Fibroblast of peridontal ligament (primary cell): Measurements from ENCODE around the gene COL23A1.

Experiments used
- DNase-seq: peaks from one replicate; pipeline ENCODE4 v3.0.0-alpha.2; 2010; ENCODE audit errors: extremely low read depth

COL23A1 gene

DNA sequence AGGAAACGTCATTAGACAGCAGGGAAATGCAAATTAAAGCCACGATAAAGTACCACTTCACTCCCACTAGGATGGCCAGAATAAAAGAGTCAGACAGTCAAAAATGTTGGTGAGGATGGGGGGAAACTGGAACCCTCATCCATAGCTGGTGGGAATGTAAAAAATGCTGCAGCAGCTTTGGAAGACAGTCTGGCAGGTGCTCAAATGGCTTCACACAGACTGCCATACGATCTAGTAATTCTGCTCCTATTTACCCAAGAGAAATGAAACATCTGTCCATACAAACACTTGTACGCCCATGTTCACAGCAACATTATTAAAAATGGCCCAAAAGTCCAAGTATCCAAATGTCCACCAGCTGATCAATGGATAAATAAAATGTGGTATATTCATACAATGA lies 198.7 kb downstream of the COL23A1 start:
- DNase-seq, result no peak

DNA sequence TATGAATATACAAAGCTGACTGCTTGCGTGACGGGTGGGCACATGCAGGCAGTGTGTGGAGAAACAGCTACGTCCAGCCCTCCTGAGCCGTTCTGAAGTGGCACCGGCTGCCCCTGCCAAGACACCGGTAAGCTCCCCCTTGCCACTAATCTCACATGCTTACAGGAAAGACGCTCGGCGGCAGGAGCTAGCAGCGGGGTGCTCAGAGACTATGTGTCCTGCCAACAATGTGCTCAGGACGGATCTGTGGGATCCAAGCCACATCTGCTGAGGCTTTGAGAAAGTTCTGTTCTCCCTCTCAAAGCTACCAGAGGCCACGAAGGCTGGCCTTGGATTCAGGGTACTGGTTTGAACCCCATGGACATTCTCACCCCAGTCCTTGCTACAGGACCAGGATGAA lies 200.4 kb downstream of the COL23A1 start:
- DNase-seq, result no peak

DNA sequence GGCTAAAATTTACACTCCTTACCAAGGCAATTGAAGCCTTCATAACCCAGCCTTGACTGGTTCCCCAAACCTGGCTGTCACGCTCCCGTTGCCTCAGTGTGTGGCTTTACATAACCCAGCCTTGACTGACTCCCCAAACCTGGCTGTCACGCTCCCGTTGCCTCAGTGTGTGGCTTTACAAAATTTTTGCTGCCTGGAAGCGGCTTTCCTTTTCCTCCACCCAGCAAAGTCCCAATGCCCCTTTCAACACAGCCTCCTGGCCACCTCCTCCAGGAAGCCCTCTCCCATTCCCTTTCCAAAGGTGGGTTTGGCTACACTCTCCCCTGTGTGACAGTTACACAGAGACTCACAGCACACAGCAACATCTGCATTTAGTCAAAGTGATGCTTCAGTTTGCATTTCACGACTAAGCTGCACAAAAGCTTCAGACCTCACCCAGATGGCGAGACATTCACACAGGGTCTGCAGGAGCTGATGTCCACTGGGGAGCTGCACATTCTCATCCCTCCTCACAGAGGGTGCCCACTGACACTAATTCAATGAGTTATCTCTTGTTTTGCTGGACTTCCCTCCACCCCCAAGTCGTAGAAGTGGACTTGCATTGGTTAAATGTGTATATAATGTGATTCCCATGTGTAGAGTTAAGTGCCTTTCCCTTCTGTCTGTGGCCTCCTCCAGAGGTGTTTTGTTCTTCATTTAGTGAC lies 201.0 kb downstream of the COL23A1 start:
- no peak for DNase-seq

DNA sequence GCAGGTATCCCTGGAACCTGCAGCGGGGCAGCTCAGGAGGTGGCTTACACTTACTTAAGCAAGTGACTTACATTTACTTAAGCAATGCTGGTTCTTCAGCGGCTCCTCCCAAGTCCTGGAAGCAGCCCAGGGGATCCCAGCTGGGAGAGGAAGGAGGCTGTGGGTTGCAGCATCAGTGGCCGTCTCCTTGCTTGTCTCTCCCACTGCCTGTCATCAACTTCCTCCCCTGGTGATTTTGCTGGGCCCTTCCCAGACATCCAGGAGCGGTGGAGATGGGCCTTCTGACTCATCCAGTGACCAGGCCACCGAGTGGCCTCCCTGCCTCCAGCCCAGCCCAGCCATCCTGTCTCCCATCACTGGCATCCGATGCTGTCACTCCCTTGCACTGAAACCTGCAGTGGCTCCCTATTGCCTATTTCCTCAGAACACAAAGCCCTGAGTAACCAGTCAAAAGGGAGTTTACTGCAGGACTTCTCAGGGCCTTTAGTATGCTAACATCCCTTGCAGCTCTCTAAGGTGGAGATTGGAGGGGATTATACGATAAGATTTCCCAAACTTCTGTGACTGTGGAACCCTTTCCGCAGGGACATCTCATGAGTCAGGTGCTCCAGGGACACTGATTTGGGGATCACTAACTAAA lies 201.7 kb downstream of the COL23A1 start:
- no peak for DNase-seq

DNA sequence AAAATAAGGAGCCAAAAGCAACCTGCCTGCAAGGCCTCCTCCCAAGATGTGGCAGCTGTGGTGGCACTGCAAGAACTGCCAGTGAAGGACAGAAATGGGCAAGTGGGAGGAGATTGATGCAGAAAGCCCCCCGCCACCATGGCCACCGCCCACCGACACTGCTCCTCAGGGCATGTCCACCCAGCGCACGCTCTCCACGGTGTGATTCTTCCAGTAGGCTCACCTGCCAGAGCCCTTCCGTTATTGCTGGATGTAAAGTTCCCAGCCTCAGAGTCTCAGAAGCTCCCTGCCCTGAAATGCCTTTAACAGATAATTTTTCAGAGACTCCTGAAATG lies 202.4 kb downstream of the COL23A1 start:
- no peak for DNase-seq

DNA sequence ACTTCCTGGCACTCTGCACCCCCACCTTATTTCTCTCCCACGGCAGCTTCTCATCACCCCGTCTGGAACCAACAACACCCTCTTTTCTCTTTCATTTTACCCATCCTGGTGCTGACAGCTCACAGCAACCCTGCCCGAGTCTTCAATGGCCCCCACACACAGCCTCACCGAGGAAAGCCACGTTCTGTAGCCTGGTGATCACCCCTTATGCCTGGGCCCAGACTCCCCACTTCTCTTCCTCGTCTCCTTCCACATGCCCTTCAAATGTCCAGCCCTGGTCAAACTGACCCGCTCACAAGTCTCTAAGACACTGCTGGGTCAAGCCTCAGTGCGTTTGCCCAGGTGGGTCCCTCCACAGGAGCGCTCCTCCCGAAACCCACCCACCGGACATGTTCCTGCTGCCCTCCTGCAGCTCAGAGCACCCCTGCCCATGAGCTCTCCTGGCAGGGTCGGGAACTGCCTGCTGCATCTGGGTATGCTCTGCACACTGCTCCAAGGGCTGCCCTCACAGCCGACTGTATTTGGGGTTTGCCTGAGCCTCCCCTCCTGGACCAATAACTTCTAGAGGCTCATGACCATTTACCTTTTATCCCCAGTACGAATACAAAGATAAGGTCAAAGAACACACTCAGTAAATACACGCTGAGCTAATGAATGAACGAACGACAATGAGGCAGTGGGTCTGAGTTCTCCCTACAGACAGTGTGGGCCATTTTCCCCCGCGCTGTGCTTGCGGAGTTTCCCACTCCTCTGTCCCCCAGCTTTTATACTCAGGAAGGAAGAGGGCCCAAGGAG lies 202.9 kb downstream of the COL23A1 start:
- DNase-seq, result no peak

DNA sequence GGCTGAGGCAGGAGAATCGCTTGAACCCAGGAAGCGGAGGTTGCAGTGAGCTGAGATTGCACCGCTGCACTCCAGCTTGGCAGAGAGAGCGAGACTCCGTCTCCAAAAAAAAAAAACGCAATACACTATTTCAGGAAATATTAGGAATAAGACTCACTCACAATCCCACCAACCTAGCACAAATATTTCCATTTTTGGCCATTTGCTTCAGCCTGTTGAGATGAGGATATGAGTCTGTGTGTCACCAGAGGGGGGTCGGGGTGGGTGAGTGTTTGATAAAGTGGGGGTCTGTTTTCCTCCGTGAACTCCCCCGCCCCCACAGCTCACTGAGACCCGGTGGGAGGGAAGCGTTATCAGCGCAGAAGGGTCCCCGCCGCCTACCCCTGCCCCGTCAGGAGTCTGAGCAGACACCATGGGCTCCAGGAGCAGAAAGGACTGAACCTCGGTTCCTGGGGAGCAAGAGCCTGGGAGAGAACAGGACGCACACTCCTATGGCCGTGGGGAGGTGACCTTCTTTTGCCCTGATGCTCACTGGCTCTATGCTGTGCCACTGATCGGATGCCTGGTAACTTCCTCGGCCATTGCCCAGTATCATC lies 203.8 kb downstream of the COL23A1 start:
- no peak for DNase-seq

DNA sequence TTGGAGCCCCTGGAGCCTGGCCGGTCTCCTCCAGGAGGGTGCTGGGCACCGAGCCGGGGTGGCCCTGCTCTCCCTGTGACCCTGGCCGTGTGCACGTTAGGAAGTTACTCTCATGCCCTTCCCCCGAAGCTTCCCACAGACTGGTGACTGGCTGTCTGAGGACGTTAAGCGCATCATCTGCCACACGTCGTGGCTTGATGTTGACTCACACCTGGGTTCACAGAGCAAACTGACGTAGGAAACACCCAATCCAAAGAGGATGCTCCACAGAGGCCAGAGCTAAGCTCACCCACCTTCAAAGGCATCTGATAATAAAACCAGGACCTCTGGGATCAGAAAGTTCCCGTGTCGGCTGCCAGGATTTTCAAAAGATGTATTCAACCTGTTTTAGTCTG lies 204.7 kb downstream of the COL23A1 start:
- DNase-seq, result no peak

DNA sequence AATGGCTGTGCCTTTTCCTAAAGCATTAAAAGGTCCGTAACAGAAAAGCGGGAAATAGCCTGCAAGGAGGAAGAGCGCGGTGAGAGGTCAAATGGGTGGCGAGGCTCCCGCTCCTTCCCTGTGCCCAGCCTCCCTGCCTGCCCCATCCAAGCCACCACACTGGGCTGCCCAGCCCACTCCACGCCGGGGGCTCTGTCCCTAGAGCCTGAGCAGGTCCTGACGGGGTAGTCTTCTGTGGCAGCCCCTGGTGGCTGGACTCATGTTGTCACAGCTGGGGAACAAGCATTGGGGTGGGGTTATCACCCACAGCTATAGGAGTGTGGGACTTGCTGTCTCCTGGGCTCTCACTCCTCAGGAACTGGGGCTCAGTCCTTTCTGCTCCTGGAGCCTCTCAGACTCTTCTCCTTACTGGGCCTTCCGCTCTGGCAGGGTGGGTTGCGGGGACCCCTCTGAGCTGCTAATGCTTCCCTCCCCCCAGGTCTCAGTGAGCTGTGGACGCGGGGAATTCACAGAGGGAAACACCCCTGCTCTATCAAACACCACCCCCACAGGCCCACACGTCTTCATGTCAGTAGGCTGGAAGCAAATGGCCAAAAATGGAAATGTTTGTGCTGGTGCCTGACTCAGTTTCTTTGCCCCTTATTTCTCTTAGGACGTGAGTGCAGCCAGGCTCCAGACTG lies 205.2 kb downstream of the COL23A1 start:
- no peak for DNase-seq

DNA sequence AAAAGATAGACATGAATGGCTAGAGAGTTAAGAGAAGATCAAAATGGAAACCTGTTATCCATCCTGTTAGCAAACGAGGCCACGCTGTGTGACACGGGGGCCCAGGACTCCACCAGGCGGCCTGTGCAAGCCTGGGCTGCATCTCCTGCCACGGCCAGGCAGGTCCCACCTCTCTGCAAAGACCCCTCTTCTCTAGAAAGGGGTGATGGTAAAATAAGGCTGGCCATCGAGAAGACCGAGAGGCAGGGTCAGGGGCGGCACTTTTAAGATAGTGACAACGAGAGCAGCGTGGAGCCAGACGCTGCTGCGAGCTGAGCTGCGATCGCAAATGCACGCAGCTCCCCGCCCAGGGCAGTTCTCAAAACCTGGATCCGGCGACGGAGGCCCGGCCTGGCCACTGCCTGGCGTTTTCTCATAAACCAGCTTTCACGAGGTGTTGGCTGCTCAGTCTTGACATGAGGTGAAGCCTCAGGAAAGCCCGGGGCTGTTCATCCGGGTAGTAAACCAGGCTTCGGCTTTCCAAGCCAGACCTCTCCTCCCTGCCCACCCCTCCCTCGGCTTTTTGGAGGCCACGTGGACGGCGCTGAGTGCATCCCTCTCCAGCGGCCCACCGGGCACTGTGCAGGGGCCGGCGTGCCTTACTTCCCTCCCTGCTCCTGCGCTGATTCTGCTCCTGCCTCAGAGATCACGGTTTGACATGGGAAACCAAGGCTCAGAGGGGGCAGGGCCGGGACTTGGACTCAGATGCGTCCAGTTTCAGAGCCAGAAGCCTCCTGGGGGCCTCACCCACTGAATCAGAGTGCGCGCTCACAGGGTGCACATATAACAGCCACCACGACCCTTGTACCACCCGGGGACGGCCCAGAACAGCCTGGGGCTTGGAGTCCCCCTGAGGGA lies 206.0 kb downstream of the COL23A1 start:
- DNase-seq, result no peak

DNA sequence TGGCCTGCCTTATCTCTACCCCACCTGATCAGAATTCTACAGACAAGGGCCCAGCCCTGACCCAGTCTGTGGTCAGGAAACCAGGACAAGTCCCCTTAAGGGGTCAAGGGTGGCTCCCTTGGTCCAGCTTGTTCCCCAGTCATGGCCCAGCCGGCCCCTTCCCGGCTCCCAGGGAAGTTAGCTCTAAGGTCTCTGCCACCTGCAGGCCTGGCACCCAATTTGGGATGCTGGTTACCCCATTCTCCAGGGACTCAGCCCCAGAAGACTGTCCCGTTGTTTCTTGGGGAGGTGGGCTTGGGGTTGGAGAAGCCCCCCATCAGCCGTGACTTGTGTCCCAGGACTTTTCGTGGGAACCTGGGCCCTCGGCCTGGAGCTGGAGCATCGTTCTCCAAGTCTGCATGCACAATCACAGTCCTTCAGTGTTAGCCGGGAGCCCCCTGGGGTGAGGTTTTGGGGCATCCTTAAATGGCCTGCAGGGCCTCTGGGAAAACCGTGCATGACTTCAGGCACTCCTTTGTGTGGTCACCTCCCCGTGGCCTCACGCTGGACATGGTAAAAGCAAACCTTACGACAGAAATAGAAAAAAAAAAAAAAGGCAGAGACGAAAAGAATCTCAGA lies 206.8 kb downstream of the COL23A1 start:
- DNase-seq, result no peak

DNA sequence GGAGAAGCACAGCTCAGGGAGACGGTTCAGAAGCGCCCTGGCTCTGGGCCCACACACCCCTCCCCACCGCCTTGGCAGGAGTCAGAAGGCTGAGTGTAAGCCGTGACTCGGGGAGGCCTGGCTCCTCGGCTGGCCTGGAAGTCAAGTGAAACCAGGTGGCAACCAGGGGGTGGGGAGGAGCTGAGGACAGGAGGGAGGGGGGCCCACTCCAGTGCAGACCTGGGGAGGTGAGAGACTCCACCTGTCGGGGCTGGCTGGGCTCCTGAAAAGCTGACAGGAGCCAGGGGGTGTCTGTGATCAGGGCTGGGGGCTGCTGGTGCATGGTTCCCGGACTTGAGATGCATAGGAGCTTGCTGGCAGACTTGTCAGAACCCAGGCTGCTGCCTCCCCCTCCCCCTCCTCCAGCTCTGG lies 207.4 kb downstream of the COL23A1 start:
- DNase-seq, result no peak

DNA sequence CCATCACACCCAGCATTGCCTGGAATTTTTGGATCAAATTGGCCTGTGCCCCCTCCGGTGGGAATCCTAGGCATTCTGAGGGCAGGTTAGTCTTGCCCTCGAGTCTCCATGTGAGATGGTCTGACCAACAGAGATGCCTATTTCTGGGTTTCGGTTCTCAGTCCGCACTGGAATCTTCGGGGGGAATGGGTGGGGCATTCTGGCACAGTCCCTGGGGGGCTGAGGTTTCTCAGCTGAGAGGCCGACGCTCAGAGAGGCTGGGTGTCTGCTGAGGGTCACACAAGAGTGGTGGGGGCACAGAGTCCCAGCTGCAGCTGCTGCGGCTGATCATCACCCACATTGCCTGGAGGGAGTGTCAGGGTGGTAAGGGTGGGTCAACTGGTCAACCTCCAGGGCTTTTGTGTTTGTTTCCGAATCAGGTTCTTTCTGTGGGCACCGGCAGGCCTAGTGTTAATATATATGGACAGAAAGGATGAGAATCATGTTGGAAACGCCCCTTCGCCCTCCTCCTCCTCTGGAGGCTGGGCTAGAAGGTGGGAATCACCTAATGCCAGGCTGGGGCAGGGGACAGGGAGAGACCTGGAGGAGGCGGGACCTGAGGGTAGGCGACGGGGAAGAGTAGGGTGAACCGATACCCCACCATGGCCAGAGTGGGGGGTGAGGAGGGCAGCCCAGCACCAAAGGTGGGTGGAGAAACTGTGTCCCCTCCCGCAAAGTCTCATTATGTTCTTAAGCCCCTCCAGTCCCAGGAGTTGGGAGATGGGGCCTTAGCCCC lies 208.1 kb downstream of the COL23A1 start:
- DNase-seq, result no peak

DNA sequence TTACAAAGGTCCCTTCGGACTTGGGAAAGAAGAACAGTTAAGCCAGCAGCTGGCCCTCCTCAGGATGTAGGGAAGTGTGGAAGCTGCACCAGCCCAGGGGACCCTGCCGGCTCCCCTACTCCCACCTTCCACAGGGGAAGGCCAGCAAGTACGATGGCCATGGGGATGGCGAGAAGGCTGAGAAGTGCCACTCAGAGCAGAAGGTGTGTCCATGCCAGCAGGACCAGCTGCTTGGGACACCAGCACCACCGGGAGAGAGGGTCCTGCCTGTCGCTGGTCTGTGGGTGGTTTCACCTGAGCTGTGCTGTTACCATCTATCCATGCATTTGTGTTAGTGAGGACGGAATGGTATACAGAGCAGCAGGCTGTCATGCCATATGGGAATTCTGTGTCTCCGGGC lies 209.0 kb downstream of the COL23A1 start:
- DNase-seq, result no peak

DNA sequence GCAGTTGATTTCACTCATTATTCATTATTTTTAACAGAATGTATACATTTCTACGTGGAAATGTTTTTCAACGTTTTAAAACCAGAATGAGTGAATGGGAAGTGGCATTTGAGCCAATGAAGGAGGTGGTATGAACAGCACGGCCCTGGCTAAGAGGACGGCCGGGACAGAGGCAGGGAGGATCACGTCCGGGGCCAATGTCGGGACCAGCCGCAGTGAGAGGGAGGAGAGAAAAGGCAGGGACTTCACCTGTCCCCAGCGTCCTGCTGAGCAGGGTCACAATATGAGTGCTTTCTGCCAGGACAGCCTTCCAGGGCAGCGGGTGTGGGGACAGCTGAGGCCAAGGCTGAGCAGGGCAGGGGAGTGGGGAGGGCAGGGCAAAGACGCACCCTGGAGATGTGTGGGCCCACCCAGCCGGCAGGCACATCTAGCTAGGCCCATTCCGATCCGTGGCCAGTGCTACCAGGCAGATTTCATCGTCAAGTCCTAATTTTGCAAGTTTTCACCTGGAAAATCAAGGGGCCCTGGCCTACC lies 209.6 kb downstream of the COL23A1 start:
- DNase-seq, result no peak

DNA sequence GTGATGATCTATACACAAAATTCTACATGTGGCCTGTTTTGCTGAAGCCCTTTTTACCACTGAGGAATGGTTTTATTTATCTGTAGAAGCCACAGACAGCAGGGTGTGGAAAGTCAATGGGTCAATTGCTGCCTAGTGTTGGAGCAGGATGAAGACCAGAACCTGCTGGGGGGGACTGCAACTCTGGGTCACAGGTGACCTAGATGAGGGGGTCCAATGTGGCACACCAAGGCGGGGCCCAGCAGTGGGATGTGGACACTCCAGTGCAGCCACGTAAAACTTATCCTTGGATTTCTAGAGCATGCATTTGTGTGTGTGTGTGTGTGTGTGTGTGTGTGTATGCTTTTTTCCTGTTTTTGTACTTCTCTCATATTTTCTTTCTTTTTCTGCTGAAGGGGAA lies 210.1 kb downstream of the COL23A1 start:
- no peak for DNase-seq

DNA sequence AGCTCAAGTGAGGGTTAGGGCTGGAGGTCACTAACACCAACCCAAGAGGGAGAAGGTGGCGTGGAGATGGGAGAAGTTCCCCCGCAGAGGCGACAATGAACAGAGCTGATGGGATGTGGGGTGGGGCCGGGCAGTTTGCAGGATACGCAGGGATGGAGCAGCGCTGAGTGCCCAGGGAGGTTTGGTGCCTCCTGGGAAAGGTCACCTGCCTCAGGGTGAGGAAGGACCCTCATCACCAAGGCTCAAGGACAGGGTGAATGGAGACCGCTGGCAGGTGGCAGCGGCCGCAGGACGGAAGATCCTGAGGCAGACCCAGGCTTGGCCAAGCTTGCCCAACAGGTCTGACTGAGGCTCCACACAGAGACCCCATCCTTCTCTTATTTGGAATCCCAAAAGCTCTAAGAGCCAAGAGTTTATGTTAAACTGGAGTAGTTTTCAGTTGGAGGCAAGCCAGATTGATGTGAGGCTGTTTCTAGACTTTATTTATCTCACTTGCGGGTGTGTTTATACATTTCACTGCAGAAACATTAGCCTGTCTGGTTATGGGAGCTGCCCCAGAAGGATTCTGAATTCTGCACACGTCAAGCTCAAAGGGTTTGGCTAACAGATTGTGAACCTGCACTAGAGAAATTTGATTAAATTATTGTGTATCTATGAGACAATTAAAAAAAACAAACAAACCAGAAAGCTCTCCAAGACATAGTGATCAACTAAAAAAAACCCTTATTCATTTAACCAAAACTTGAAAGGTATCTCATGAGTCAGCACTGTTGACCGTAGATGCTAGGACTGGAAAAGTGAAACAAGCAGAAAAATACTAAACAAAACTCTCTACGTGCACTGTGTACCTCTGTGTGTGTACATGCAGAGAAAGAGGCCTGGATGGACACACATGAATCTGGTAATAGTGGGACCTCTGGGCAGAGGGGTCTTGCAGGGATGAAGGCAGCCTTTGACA lies 211.4 kb downstream of the COL23A1 start:
- DNase-seq, result no peak

DNA sequence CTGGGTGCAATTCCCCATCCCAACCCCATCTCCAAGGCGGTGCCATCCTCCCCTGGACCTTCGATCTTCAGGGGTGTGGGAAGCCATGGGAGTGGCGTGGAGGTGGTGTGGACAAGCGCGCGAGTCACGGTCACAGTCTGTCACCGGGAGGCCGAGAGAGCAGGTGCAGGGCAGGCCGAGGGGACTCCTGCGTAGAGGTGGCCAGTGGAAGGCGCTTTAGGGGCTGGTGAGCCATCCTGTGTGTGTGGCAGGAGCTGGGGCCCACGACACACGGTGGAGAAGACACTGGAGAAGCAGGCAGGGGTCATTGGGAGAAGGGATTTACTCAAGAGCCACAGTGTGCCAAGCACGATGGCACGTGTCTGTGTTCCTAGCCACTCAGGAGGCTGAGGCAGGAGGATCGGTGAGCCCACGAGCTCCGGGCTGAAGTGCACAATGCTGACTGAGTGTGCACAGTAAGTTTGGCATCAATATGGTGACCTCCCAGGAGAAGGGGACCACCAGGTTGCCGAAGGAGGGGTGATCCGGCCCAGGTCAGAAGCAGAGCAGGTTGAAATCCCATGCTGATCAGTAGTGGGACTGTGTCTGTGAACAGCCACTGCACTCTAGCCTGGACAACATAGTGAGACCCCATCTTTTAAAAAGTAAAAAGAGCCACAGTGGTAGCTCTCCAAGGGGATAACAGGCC lies 212.5 kb downstream of the COL23A1 start:
- no peak for DNase-seq
